Urinary bladder (tissue), 4 donors: ENCODE data around the gene TOLLIP. TPM values are rescaled to one million over a fixed set of nuclear protein-coding genes. Genes with fewer than 3 reads are reported as not detected.

ENCODE experiments used
- DNase-seq: peaks from one replicate; pipeline ENCODE4 v3.0.0-alpha.2; 2015; ENCODE audit errors: extremely low spot score
- H3K27ac ChIP-seq: one replicate; pipeline ENCODE4 v1.5.1; 2013; ENCODE audit warnings: low read depth, mild to moderate bottlenecking, moderate library complexity
- H3K36me3 ChIP-seq: one replicate; pipeline ENCODE4 v1.6.1; 2013; ENCODE audit warnings: mild to moderate bottlenecking, moderate library complexity; ENCODE audit not compliant: insufficient read depth
- H3K4me1 ChIP-seq: one replicate; pipeline ENCODE4 v1.6.1; 2013; ENCODE audit warnings: mild to moderate bottlenecking, moderate library complexity; ENCODE audit not compliant: insufficient read depth
- H3K4me3 ChIP-seq: one replicate; pipeline ENCODE4 v1.5.1; 2013; ENCODE audit warnings: low read depth, low read length
- WGBS: extraction: QIAGEN DNeasy Blood & Tissue Kit; methylation state at CpG from one replicate; pipeline ENCODE4 v1.1.7; 2013; 5-methylcytosine and 5-hydroxymethylcytosine counted together
- polyA plus RNA-seq: library from polyadenylated mRNA; stranded (reverse); fragments of 200-250 nt; gene quantifications from one replicate; pipeline ENCODE4 v1.2.3, GENCODE V29; 2013
- small RNA-seq: library from RNA; depleted of rRNA; stranded (forward); fragments of <200 nt; gene quantifications from one replicate; pipeline ENCODE3, GENCODE V24; 2014
- total RNA-seq: library from RNA; depleted of rRNA; stranded (reverse); fragments of >200 nt; gene quantifications from one replicate; pipeline ENCODE4 v1.2.3, GENCODE V29; 2014
- donor health status: healthy with polysubstance abuse.
- donor health status: healthy.

Gene TOLLIP
- total and polyA plus RNA-seq, 2 donors = 13.6 to 53.4 TPM

GRCh38 chr11:1229471-1230120 is 79.8 kb downstream of the TOLLIP start:
- H3K27ac ChIP-seq = no peak overlapping the region
- WGBS = 82% methylated on average over 27 of the region's 27 CpGs
- no peaks in the 10 kb centered on the region for H3K4me1 ChIP-seq
- no peaks in the 10 kb centered on the region for H3K36me3 ChIP-seq
- DNase-seq = no peak
- H3K4me3 ChIP-seq = no peak overlapping the region

- H3K36me3 ChIP-seq = no peaks in the 10 kb centered on the region
- no peaks in the 10 kb centered on the region for H3K4me1 ChIP-seq
- 72% methylated on average over 18 of the region's 18 CpGs for WGBS
- no peak for DNase-seq
- H3K27ac ChIP-seq = no peak overlapping the region
- no peak overlapping the region for H3K4me3 ChIP-seq
Measured at GRCh38 chr11:1228921-1229451, 80.4 kb downstream of the TOLLIP start.

- Histone ChIP-seq H3K4me1 (no peaks in the 10 kb centered on the region), H3K4me3 (no peak overlapping the region), H3K27ac (no peak overlapping the region), H3K36me3 (no peaks in the 10 kb centered on the region)
- no peak for DNase-seq
- 84% methylated on average over 31 of the region's 31 CpGs for WGBS
Measured at GRCh38 chr11:1228101-1228821, 81.2 kb downstream of the TOLLIP start.

- no peaks in the 10 kb centered on the region for H3K4me1 ChIP-seq
- no peak overlapping the region for H3K4me3 ChIP-seq
- WGBS = 83% methylated on average over 23 of the region's 23 CpGs
- DNase-seq = no peak
- no peak overlapping the region for H3K27ac ChIP-seq
- H3K36me3 ChIP-seq = no peaks in the 10 kb centered on the region
Measured at GRCh38 chr11:1227551-1228100, 81.8 kb downstream of the TOLLIP start.

- no peak for DNase-seq
- H3K4me3 ChIP-seq = no peak overlapping the region
- H3K4me1 ChIP-seq = no peaks in the 10 kb centered on the region
- WGBS = 61% methylated on average over 23 of the region's 23 CpGs
- H3K27ac ChIP-seq = no peak overlapping the region
- H3K36me3 ChIP-seq = no peaks in the 10 kb centered on the region
Measured at GRCh38 chr11:1226986-1227550, 82.4 kb downstream of the TOLLIP start.

GRCh38 chr11:1226226-1226985 is 83.0 kb downstream of the TOLLIP start:
- 75% methylated on average over 41 of the region's 41 CpGs for WGBS
- H3K4me3 ChIP-seq = no peak overlapping the region
- H3K27ac ChIP-seq = no peak overlapping the region
- H3K4me1 ChIP-seq = no peaks in the 10 kb centered on the region
- DNase-seq = no peak
- H3K36me3 ChIP-seq = no peaks in the 10 kb centered on the region

GRCh38 chr11:1225386-1226225 is 83.8 kb downstream of the TOLLIP start:
- Histone ChIP-seq H3K4me3 (no peak overlapping the region), H3K36me3 (no peaks in the 10 kb centered on the region), H3K4me1 (no peaks in the 10 kb centered on the region), H3K27ac (no peak overlapping the region)
- DNase-seq = no peak
- WGBS = 84% methylated on average over 29 of the region's 29 CpGs

GRCh38 chr11:1224491-1225385 is 84.7 kb downstream of the TOLLIP start:
- no peak overlapping the region for H3K4me3 ChIP-seq
- no peaks in the 10 kb centered on the region for H3K4me1 ChIP-seq
- 66% methylated on average over 27 of the region's 27 CpGs for WGBS
- DNase-seq = no peak
- no peak overlapping the region for H3K27ac ChIP-seq
- H3K36me3 ChIP-seq = no peaks in the 10 kb centered on the region

Small RNA genes within 50 kb of the gene (small RNA-seq; reads per million reads assigned to genes)
- gene MIR6744 = not detected

Other genes starting within 250 kb of the TOLLIP start
- gene MUC2, start 234.8 kb downstream of the TOLLIP start, total RNA-seq = not detected
- 0.01 TPM for gene MUC2, start 234.8 kb downstream of the TOLLIP start, polyA plus RNA-seq
- gene MUC5AC, start 151.7 kb downstream of the TOLLIP start, total RNA-seq = not detected
- gene MUC5AC, start 151.7 kb downstream of the TOLLIP start, polyA plus RNA-seq = not detected
- not detected for gene MUC5B, start 86.6 kb downstream of the TOLLIP start, total RNA-seq
- gene MUC5B, start 86.6 kb downstream of the TOLLIP start, polyA plus RNA-seq = not detected
- 3.0 TPM for gene BRSK2, start 80.3 kb upstream of the TOLLIP start, total RNA-seq
- 2.6 TPM for gene BRSK2, start 80.3 kb upstream of the TOLLIP start, polyA plus RNA-seq
- gene MOB2, start 177.1 kb upstream of the TOLLIP start, total RNA-seq = 27.5 TPM
- gene MOB2, start 177.1 kb upstream of the TOLLIP start, polyA plus RNA-seq = 120 TPM